Endothelial cell of umbilical vein (primary cell): ENCODE measurements around the gene LPP. TPM values are rescaled to one million over a fixed set of nuclear protein-coding genes. Genes with fewer than 3 reads are reported as not detected.

Experiments used
- BruUV-seq: library from RNA; stranded (reverse); fragments of 400-500 nt; replicated peaks from 2 replicates; lab custom pipeline; 2021; lab: Mats Ljungman, UMichigan
- CTCF ChIA-PET: fragments of 300-600, 350-600 bp; sonication (Branson Sonifier 250); formaldehyde crosslinking; loops from one replicate; lab custom pipeline; 2021; ENCODE audit warnings: antibody characterized with exemption, inconsistent platforms; lab: Charles Lee
- POLR2A ChIA-PET: fragments of 300-600, 350-600 bp; sonication (Branson Sonifier 250); formaldehyde crosslinking; loops from one replicate; lab custom pipeline; 2021; ENCODE audit warnings: antibody characterized with exemption, inconsistent platforms; lab: Charles Lee
- DNase-seq: peaks from one replicate; pipeline ENCODE4 v3.0.0-alpha.2; 2011; ENCODE audit warnings: low read depth, low spot score
- FAIRE-seq: peaks from 2 replicates; lab custom pipeline; 2011; peaks lifted over from hg19 to GRCh38; lab: Jason Lieb, UNC
- H2AFZ ChIP-seq: 2 replicates; pipeline ENCODE4 v1.6.0; 2012; ENCODE audit warnings: low read depth, low read length, control low read depth, inconsistent platforms
- H3K27ac ChIP-seq: 2 replicates; pipeline ENCODE4 v1.5.1; 2011; ENCODE audit warnings: low read depth, mild to moderate bottlenecking, control low read depth, low read length, moderate library complexity; ENCODE audit not compliant: insufficient read depth
- H3K27me3 ChIP-seq, 2 experiments: 2 replicates each; pipeline versions ENCODE4 v1.6.0 to v1.6.1; 2011; ENCODE audit warnings: low read length in 2 of 2, mixed read lengths in 1 of 2; ENCODE audit not compliant: control insufficient read depth in 2 of 2, insufficient read depth in 2 of 2
- H3K36me3 ChIP-seq, 2 experiments: 2 replicates in 1 of 2; 3 replicates in 1 of 2; pipeline ENCODE4 v1.5.1; 2011; ENCODE audit warnings: low read length in 2 of 2, mild to moderate bottlenecking in 1 of 2, moderate library complexity in 1 of 2; ENCODE audit not compliant: control insufficient read depth in 2 of 2, insufficient read depth in 2 of 2; ENCODE audit errors: extremely low read depth in 1 of 2
- H3K4me1 ChIP-seq: 3 replicates; pipeline ENCODE4 v1.5.1; 2011; ENCODE audit warnings: mild to moderate bottlenecking, low read length; ENCODE audit not compliant: control insufficient read depth, insufficient read depth; ENCODE audit errors: extremely low read depth
- H3K4me2 ChIP-seq: 2 replicates; pipeline ENCODE4 v1.6.1; 2011; ENCODE audit warnings: low read length, control low read depth, mixed read lengths; ENCODE audit not compliant: insufficient read depth
- H3K4me3 ChIP-seq, 3 experiments: fragments of 200-600 bp in 1 of 3; sonication (generic), shearing (Covaris generic) in 1 of 3; replicated peaks in 1 of 3; 2 replicates each; pipeline ENCODE4 v1.5.1; 2011 to 2016; ENCODE audit warnings: control low read depth in 3 of 3, low read length in 3 of 3, mild to moderate bottlenecking in 2 of 3, inconsistent platforms in 1 of 3, low read depth in 1 of 3, moderate library complexity in 1 of 3; ENCODE audit not compliant: insufficient read depth in 1 of 3
- H3K79me2 ChIP-seq: 2 replicates; pipeline ENCODE4 v1.6.0; 2012; ENCODE audit warnings: low read length, inconsistent platforms; ENCODE audit not compliant: control insufficient read depth, insufficient read depth
- H3K9ac ChIP-seq: replicated peaks from 2 replicates; pipeline ENCODE3; 2011; ENCODE audit warnings: low read length, control low read depth; ENCODE audit not compliant: insufficient read depth; ENCODE audit errors: extremely low read depth
- H3K9me1 ChIP-seq: replicated peaks from 3 replicates; pipeline ENCODE4 v1.6.0; 2011; ENCODE audit warnings: mild to moderate bottlenecking, low read length; ENCODE audit not compliant: control insufficient read depth, insufficient read depth; ENCODE audit errors: extremely low read depth
- H3K9me3 ChIP-seq: replicated peaks from 2 replicates; pipeline ENCODE4 v1.5.1; 2012; ENCODE audit warnings: low read length, inconsistent platforms; ENCODE audit not compliant: control insufficient read depth, insufficient read depth
- H4K20me1 ChIP-seq: replicated peaks from 2 replicates; pipeline ENCODE3; 2011; ENCODE audit warnings: mild to moderate bottlenecking, low read length; ENCODE audit not compliant: control insufficient read depth, insufficient read depth; ENCODE audit errors: extremely low read depth
- CTCF ChIP-seq, 2 donors: IDR thresholded peaks; 1 replicate in 1 of 2; 2 replicates in 1 of 2; pipeline ENCODE4 v1.5.1; 2011; ENCODE audit warnings: low read length in 2 of 2, mild to moderate bottlenecking in 2 of 2, moderate library complexity in 2 of 2, control low read depth in 1 of 2, inconsistent platforms in 1 of 2, low read depth in 1 of 2; ENCODE audit not compliant: insufficient read depth in 1 of 2; ENCODE audit errors: extremely low read depth in 1 of 2
- EZH2 ChIP-seq: IDR thresholded peaks from 2 replicates; pipeline ENCODE4 v1.6.1; 2012; ENCODE audit warnings: borderline replicate concordance, low read depth, mild to moderate bottlenecking, moderate library complexity, low read length, inconsistent platforms; ENCODE audit not compliant: severe bottlenecking
- FOS ChIP-seq: IDR thresholded peaks from 2 replicates; pipeline ENCODE4 v1.6.1; 2011; ENCODE audit warnings: mild to moderate bottlenecking, low read length, moderate library complexity, borderline replicate concordance; ENCODE audit not compliant: insufficient read depth
- GATA2 ChIP-seq: IDR thresholded peaks from 2 replicates; pipeline ENCODE4 v1.7.0; 2011; ENCODE audit warnings: low read depth, mild to moderate bottlenecking, moderate library complexity, mixed read lengths, low read length; ENCODE audit not compliant: insufficient read length, insufficient read depth
- JUN ChIP-seq: IDR thresholded peaks from 2 replicates; pipeline ENCODE4 v1.6.1; 2011; ENCODE audit warnings: borderline replicate concordance, low read depth; ENCODE audit not compliant: insufficient read length, insufficient read depth
- MAX ChIP-seq: IDR thresholded peaks from 2 replicates; pipeline ENCODE4 v1.6.1; 2011; ENCODE audit not compliant: insufficient read depth, insufficient read length
- MYC ChIP-seq: IDR thresholded peaks from one replicate; pipeline ENCODE4 v1.6.1; 2011; ENCODE audit warnings: mild to moderate bottlenecking, low read depth, low read length
- POLR2A ChIP-seq: IDR thresholded peaks from 2 replicates; pipeline ENCODE4 v1.6.1; 2012; ENCODE audit warnings: low read depth, mild to moderate bottlenecking, control low read depth, low read length
- POLR2AphosphoS5 ChIP-seq: IDR thresholded peaks from 2 replicates; pipeline ENCODE4 v1.6.1; 2012; ENCODE audit warnings: low read depth, mild to moderate bottlenecking, control low read depth, low read length, moderate library complexity; ENCODE audit not compliant: insufficient read depth
- dilution Hi-C: fragments of 300-500 bp; cut with MboI; formaldehyde crosslinking; loops from one replicate; pipeline ENCODE4 v1.15.0; 2019; ENCODE audit warnings: low sequenced_read_pairs; ENCODE audit not compliant: extremely low pct_ligation_motif_present
- intact Hi-C: fragments of 100-400 bp; cut with micrococcal nuclease; formaldehyde crosslinking; loops from one replicate; pipeline ENCODE4 v1.10.0; 2022
- polyA plus RNA-seq, 4 experiments: library from polyadenylated mRNA; depleted of rRNA in 3 of 4; stranded (reverse) in 3 of 4; unstranded in 1 of 4; fragments of >200 nt; gene quantifications; 2 replicates each; pipeline versions ENCODE4 v1.2.1 to v1.2.3, GENCODE V29; 2011 to 2012; ENCODE audit warnings: missing spikeins in 1 of 4
- total RNA-seq: library from RNA; stranded (reverse); gene quantifications from 2 replicates; pipeline ENCODE4 v1.2.3, GENCODE V29; 2021

LPP gene
- total and polyA plus RNA-seq, 2 donors (not counting 3 experiments of a cell fraction or from before 2014, with no cell fraction given) = 16.9 to 153 TPM

- DNase-seq (no peak), FAIRE-seq (no peak)
- H3K79me2 ChIP-seq = peaks cover 25% of the 10 kb centered on the region
- H3K9ac ChIP-seq = no peak overlapping the region
- H3K27ac ChIP-seq = no peak overlapping the region
- H3K27me3 ChIP-seq = no peaks in the 10 kb centered on the region
- ChIA-PET POLR2A (no interaction called here), CTCF (no interaction called here)
- TF ChIP-seq MYC = no peak
- TF ChIP-seq GATA2 = no peak
- TF ChIP-seq FOS = no peak
- TF ChIP-seq CTCF (IDR thresholded peaks at IDR 0.05; ENCODE audit: extremely low read depth in 1 of 2, insufficient read depth in 1 of 2, low read depth in 1 of 2, low read length in 2 of 2) = no peak
- TF ChIP-seq POLR2A = no peak
- no peak for TF ChIP-seq POLR2AphosphoS5
- no peak overlapping the region for H2AFZ ChIP-seq
- intact Hi-C loops (no loop called here), dilution Hi-C loops (no loop called here)
- H3K4me2 ChIP-seq = no peak overlapping the region
- no TSS peak for BruUV-seq
- no peaks in the 10 kb centered on the region for H3K9me3 ChIP-seq
- H3K4me1 ChIP-seq = no peaks in the 10 kb centered on the region
- H3K9me1 ChIP-seq = no peaks in the 10 kb centered on the region
- peaks cover 3 to 5% of the 10 kb centered on the region in 2 experiments for H3K36me3 ChIP-seq
- H4K20me1 ChIP-seq = no peaks in the 10 kb centered on the region
- no peak overlapping the region for H3K4me3 ChIP-seq
These were observed 60.5 kb downstream of the LPP start for GRCh38 chr3:188214442-188214841.

- no peak overlapping the region for H2AFZ ChIP-seq
- H4K20me1 ChIP-seq = no peaks in the 10 kb centered on the region
- no peaks in the 10 kb centered on the region for H3K9me3 ChIP-seq
- no TSS peak for BruUV-seq
- no peaks in the 10 kb centered on the region for H3K27me3 ChIP-seq
- no peaks in the 10 kb centered on the region for H3K4me1 ChIP-seq
- TF ChIP-seq POLR2A = no peak
- TF ChIP-seq CTCF (IDR thresholded peaks at IDR 0.05; ENCODE audit: extremely low read depth in 1 of 2, insufficient read depth in 1 of 2, low read depth in 1 of 2, low read length in 2 of 2) = no peak
- TF ChIP-seq POLR2AphosphoS5 = no peak
- no peak for TF ChIP-seq GATA2
- no peak for TF ChIP-seq FOS
- no peak for TF ChIP-seq EZH2
- no peak for TF ChIP-seq MYC
- no peak for TF ChIP-seq JUN
- TF ChIP-seq MAX = no peak
- no peak overlapping the region for H3K4me3 ChIP-seq
- H3K79me2 ChIP-seq = peaks cover 27% of the 10 kb centered on the region
- H3K9me1 ChIP-seq = no peaks in the 10 kb centered on the region
- DNase-seq (no peak), FAIRE-seq (no peak)
- no peak overlapping the region for H3K9ac ChIP-seq
- POLR2A ChIA-PET = no interaction called here
- CTCF ChIA-PET = no interaction called here
- intact Hi-C loops (no loop called here), dilution Hi-C loops (no loop called here)
- no peak overlapping the region for H3K4me2 ChIP-seq
- H3K36me3 ChIP-seq = peaks cover 3 to 5% of the 10 kb centered on the region in 2 experiments
- no peak overlapping the region for H3K27ac ChIP-seq
These were observed 61.2 kb downstream of the LPP start for GRCh38 chr3:188215129-188215528.
